ENCODE measurements around the gene KLK10. TPM values are rescaled to one million over a fixed set of nuclear protein-coding genes. Genes with fewer than 3 reads are reported as not detected.

KLK10 gene
- total RNA-seq, 4 donors from 2014 or later = 0.63 TPM; not detected in 3

GRCh38 chr19:50967929-50968715 lies 51.4 kb downstream of the KLK10 start:
- H3K4me3 ChIP-seq (replicated peaks in 1 of 3) = no peak overlapping the region
- no peaks in the 10 kb centered on the region for H3K36me3 ChIP-seq
- no peaks in the 10 kb centered on the region for H3K9me3 ChIP-seq
- WGBS, 2 donors = 34 to 37% methylated on average over 20 of the region's 20 CpGs
- DNase-seq = no peak
- H3K4me1 ChIP-seq = no peaks in the 10 kb centered on the region
- no peak overlapping the region for H3K27ac ChIP-seq
- H3K27me3 ChIP-seq = no peaks in the 10 kb centered on the region
- intact Hi-C loops (cut with DNase I) = no loop called here
- TF ChIP-seq POLR2A (IDR thresholded peaks at IDR 0.05) (no peak), CTCF (IDR thresholded peaks at IDR 0.05) (no peak)

DNA sequence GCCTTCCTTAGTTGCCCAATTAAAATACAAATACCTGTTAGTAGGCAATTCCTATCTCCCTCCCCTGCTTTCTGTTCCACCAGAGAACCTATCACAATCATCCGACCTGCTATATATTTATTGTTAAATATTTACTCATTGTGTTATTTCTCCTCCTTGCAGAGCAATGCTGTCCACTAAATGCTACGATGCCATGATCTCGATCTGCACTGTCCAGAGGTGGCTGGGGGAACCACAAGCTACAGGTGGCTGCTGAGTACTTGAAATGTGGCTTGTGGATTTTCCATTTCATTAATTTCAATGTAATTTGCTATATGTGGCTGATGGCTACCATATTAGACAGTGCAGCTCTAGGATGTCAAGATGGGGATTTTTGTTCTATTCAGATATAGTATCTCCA lies 55.2 kb downstream of the KLK10 start:
- H3K27me3 ChIP-seq = no peaks in the 10 kb centered on the region
- 90 to 91% methylated on average over 3 of the region's 3 CpGs for WGBS, 2 donors
- no peak for TF ChIP-seq POLR2A (IDR thresholded peaks at IDR 0.05)
- no peak for TF ChIP-seq CTCF (IDR thresholded peaks at IDR 0.05)
- no peak overlapping the region for H3K4me3 ChIP-seq (replicated peaks in 1 of 3)
- H3K4me1 ChIP-seq = no peaks in the 10 kb centered on the region
- no peaks in the 10 kb centered on the region for H3K36me3 ChIP-seq
- DNase-seq = no peak
- no peaks in the 10 kb centered on the region for H3K9me3 ChIP-seq
- H3K27ac ChIP-seq = no peak overlapping the region
- intact Hi-C loops (cut with DNase I) = no loop called here

- Histone ChIP-seq H3K4me1 (no peaks in the 10 kb centered on the region), H3K27me3 (no peaks in the 10 kb centered on the region), H3K36me3 (no peaks in the 10 kb centered on the region), H3K4me3 (replicated peaks in 1 of 3) (no peak overlapping the region), H3K9me3 (no peaks in the 10 kb centered on the region), H3K27ac (no peak overlapping the region)
- no peak for TF ChIP-seq POLR2A (IDR thresholded peaks at IDR 0.05)
- no peak for TF ChIP-seq CTCF (IDR thresholded peaks at IDR 0.05)
- no peak for DNase-seq
- WGBS, 2 donors = 91 to 96% methylated on average over 5 to 6 of the region's 6 CpGs
- intact Hi-C loops (cut with DNase I) = no loop called here
These were observed 56.1 kb downstream of the KLK10 start for GRCh38 chr19:50963381-50963780.

Other genes with a start within 250 kb of the KLK10 start
- not detected for gene GPR32, start 249.2 kb downstream of the KLK10 start, total RNA-seq
- gene ACP4, start 229.3 kb downstream of the KLK10 start, total RNA-seq = not detected
- 1 to 10 TPM in 2 of 4 donors, under 1 TPM in 1, not detected in 1; 0.67 to 6.6 (median 6.1) TPM for gene KLK1, start 195.9 kb downstream of the KLK10 start, total RNA-seq
- gene KLK15, start 186.1 kb downstream of the KLK10 start, total RNA-seq = 1 to 10 TPM in 2 of 4 donors, under 1 TPM in 1, not detected in 1; 0.81 to 2.8 (median 1.8) TPM
- 1 to 10 TPM in 1 of 4 donors, under 1 TPM in 1, not detected in 2; 0.54 to 1.3 TPM for gene KLK3, start 164.8 kb downstream of the KLK10 start, total RNA-seq
- 10 to 100 TPM in 1 of 4 donors, 1 to 10 TPM in 3; 2.8 to 11.0 (median 5.0) TPM for gene KLK2, start 146.3 kb downstream of the KLK10 start, total RNA-seq
- 1 to 10 TPM in 3 of 4 donors, not detected in 1; 1.1 to 3.1 (median 1.9) TPM for gene KLK4, start 108.3 kb downstream of the KLK10 start, total RNA-seq
- gene KLK5, start 66.7 kb downstream of the KLK10 start, total RNA-seq = under 1 TPM in 1 of 4 donors, not detected in 3; 0.44 TPM
- not detected for gene KLK6, start 50.1 kb downstream of the KLK10 start, total RNA-seq
- under 1 TPM in 2 of 4 donors, not detected in 2; 0.34 to 0.89 TPM for gene KLK7, start 35.8 kb downstream of the KLK10 start, total RNA-seq
- under 1 TPM in 1 of 4 donors, not detected in 3; 0.78 TPM for gene KLK8, start 18.1 kb downstream of the KLK10 start, total RNA-seq
- under 1 TPM in 2 of 4 donors, not detected in 2; 0.40 to 0.93 TPM for gene KLK11, start 6.9 kb upstream of the KLK10 start, total RNA-seq
- gene KLK12, start 15.3 kb upstream of the KLK10 start, total RNA-seq = not detected
- gene KLK13, start 45.4 kb upstream of the KLK10 start, total RNA-seq = under 1 TPM in 2 of 4 donors, not detected in 2; 0.22 to 0.73 TPM
- gene KLK14, start 63.2 kb upstream of the KLK10 start, total RNA-seq = not detected
- gene CTU1, start 88.7 kb upstream of the KLK10 start, total RNA-seq = 10 to 100 TPM in 2 of 4 donors, 1 to 10 TPM in 2; 7.5 to 13.6 (median 9.3) TPM
- gene SIGLEC9, start 105.2 kb upstream of the KLK10 start, total RNA-seq = 1 to 10 TPM; 1.2 to 3.1 (median 1.9) TPM
- 1 to 10 TPM in 1 of 4 donors, under 1 TPM in 1, not detected in 2; 0.54 to 1.0 TPM for gene SIGLEC7, start 122.6 kb upstream of the KLK10 start, total RNA-seq
- gene CD33, start 205.4 kb upstream of the KLK10 start, total RNA-seq = 1 to 10 TPM in 3 of 4 donors, under 1 TPM in 1; 0.54 to 4.0 (median 1.8) TPM
- gene SIGLECL1, start 231.4 kb upstream of the KLK10 start, total RNA-seq = not detected

Data from thyroid gland (tissue), 4 donors.